H1 (cell line): ENCODE data around the gene ATM.

ENCODE experiments used
- BRCA1 ChIP-seq: IDR thresholded peaks from 2 replicates; pipeline ENCODE4 v1.6.1; 2012; ENCODE audit warnings: low read depth, low read length, improper control_type of control experiment
- EZH2 ChIP-seq: fragments of 200-600 bp; sonication (generic); IDR thresholded peaks from 2 replicates; pipeline ENCODE4 v1.7.1; 2012; ENCODE audit warnings: low read depth, mild to moderate bottlenecking, moderate library complexity, low read length, inconsistent platforms; ENCODE audit not compliant: severe bottlenecking
- POLR2A ChIP-seq, 2 experiments: IDR thresholded peaks; 1 replicate in 1 of 2; 2 replicates in 1 of 2; pipeline ENCODE4 v1.6.1; 2011; ENCODE audit warnings: low read depth in 2 of 2, low read length in 2 of 2, mild to moderate bottlenecking in 2 of 2; ENCODE audit errors: control extremely low read depth in 1 of 2
- POLR2AphosphoS5 ChIP-seq: IDR thresholded peaks from 2 replicates; pipeline ENCODE4 v1.6.1; 2011; ENCODE audit warnings: low read depth, low read length
- SIN3A ChIP-seq, 2 experiments: IDR thresholded peaks in 1 of 2; conservative IDR thresholded peaks in 1 of 2; 2 replicates each; pipeline ENCODE4 v1.6.1; 2011 to 2012; ENCODE audit warnings: low read length in 2 of 2, improper control_type of control experiment in 1 of 2, low read depth in 1 of 2, mild to moderate bottlenecking in 1 of 2
- TAF1 ChIP-seq: IDR thresholded peaks from 2 replicates; pipeline ENCODE4 v1.6.1; 2011; ENCODE audit warnings: mild to moderate bottlenecking, low read depth, low read length
- YY1 ChIP-seq: IDR thresholded peaks from 2 replicates; pipeline ENCODE4 v1.6.1; 2011; ENCODE audit warnings: low read depth, mild to moderate bottlenecking, low read length
- ZNF274 ChIP-seq: IDR thresholded peaks from 2 replicates; pipeline ENCODE4 v1.7.0; 2012; ENCODE audit warnings: low read length, borderline replicate concordance; ENCODE audit errors: extremely low read depth
- TF ChIP-seq, protein P1 (sequence below), 3 experiments: IDR thresholded peaks; 1 replicate in 2 of 3; 2 replicates in 1 of 3; pipeline versions ENCODE4 v1.5.1 to v1.6.1; 2011; ENCODE audit warnings: low read length in 3 of 3, mild to moderate bottlenecking in 3 of 3, inconsistent platforms in 2 of 3, low read depth in 1 of 3, moderate library complexity in 1 of 3; ENCODE audit not compliant: insufficient read depth in 1 of 3; ENCODE audit errors: control extremely low read depth in 1 of 3
- TF ChIP-seq, protein P2 (sequence below): IDR thresholded peaks from 2 replicates; pipeline ENCODE4 v1.6.1; 2011; ENCODE audit warnings: low read length, improper control_type of control experiment

DNA sequence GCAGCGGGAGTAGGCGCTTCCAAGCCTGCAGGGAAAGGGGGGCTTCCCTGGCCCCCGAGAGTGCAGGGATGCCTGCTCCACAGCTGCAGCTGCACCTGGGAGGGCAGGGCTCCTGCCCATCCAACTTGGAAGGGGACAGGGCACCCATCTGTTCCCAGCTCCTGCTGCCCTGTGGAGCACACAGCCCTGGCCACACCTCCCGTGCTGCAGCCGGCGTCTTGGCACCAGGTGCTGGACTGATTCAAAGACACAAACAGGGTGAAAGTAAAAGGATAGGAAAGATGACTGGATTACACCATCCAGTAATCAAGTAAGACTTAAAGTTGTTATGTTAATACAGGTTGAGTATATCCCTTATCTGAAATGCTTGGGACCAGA, 15.2 kb upstream of the ATM start:
- TF ChIP-seq BRCA1 (no peak), POLR2A (IDR thresholded peaks at IDR 0.05; ENCODE audit: control extremely low read depth in 1 of 2, low read depth in 2 of 2, low read length in 2 of 2) (no peak), TAF1 (no peak), EZH2 (no peak), SIN3A (conservative IDR thresholded peaks at IDR 0.05 in 1 of 2, IDR thresholded peaks at IDR 0.05 in 1 of 2; ENCODE audit: low read depth in 1 of 2, low read length in 2 of 2) (no peak), ZNF274 (no peak), YY1 (no peak), POLR2AphosphoS5 (no peak)
- TF ChIP-seq, protein P1, sequence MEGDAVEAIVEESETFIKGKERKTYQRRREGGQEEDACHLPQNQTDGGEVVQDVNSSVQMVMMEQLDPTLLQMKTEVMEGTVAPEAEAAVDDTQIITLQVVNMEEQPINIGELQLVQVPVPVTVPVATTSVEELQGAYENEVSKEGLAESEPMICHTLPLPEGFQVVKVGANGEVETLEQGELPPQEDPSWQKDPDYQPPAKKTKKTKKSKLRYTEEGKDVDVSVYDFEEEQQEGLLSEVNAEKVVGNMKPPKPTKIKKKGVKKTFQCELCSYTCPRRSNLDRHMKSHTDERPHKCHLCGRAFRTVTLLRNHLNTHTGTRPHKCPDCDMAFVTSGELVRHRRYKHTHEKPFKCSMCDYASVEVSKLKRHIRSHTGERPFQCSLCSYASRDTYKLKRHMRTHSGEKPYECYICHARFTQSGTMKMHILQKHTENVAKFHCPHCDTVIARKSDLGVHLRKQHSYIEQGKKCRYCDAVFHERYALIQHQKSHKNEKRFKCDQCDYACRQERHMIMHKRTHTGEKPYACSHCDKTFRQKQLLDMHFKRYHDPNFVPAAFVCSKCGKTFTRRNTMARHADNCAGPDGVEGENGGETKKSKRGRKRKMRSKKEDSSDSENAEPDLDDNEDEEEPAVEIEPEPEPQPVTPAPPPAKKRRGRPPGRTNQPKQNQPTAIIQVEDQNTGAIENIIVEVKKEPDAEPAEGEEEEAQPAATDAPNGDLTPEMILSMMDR (IDR thresholded peaks at IDR 0.05; ENCODE audit: control extremely low read depth in 1 of 3, insufficient read depth in 1 of 3, low read depth in 1 of 3, low read length in 3 of 3) = no peak
- TF ChIP-seq, protein P2, sequence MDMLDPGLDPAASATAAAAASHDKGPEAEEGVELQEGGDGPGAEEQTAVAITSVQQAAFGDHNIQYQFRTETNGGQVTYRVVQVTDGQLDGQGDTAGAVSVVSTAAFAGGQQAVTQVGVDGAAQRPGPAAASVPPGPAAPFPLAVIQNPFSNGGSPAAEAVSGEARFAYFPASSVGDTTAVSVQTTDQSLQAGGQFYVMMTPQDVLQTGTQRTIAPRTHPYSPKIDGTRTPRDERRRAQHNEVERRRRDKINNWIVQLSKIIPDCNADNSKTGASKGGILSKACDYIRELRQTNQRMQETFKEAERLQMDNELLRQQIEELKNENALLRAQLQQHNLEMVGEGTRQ = no peak
